ENCODE results near the gene ELF3.

GRCh38 chr1:202017749-202018467 lies 7.5 kb downstream of the ELF3 start:
- no peak for TF ChIP-seq POLR2A (IDR thresholded peaks at IDR 0.05; ENCODE audit: low read depth, low read length)
- TF ChIP-seq TAF1 (IDR thresholded peaks at IDR 0.05; ENCODE audit: borderline replicate concordance, low read depth, low read length) = no peak
- no peak for TF ChIP-seq POLR2AphosphoS5 (IDR thresholded peaks at IDR 0.05; ENCODE audit: low read depth, low read length)

All from GM12892 (cell line).